ENCODE measurements around the gene PIAS2.

DNA sequence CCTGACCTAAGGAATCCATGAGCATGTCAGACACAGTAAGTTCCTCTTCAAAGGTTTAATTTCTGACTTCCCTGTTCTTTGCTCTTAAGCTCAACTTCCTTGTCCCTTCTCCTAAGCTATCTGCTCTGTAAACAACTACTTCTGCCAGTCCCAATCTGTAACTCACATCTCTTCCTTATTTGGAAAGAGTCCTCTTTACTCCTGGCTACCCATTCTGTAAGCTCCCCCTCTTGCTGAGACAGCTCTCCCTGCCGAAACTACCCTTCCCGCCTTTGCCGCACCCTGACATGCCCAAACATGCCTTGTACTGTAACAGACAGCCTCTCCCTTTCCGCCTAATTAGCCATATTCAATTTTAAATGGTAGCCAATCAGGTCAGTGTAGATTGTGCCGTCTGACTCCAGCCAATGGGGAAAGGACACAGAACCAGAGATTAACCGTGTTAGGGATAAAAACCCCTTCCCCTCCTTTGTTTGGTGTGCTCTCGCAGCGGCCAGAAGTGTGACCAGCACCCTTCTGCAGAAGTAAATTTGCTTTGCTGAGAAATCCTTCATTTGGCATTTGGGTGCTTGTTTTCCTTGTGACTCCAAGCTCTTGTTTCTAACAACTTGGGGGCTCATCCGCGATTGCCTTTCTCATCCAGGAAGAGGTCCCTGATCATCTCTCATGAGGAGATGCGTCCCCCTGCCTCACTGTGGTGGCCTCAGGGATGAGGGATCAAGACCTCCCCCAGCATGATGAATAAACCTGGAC is 49.0 kb downstream of the PIAS2 start:
- TF ChIP-seq, protein P1, sequence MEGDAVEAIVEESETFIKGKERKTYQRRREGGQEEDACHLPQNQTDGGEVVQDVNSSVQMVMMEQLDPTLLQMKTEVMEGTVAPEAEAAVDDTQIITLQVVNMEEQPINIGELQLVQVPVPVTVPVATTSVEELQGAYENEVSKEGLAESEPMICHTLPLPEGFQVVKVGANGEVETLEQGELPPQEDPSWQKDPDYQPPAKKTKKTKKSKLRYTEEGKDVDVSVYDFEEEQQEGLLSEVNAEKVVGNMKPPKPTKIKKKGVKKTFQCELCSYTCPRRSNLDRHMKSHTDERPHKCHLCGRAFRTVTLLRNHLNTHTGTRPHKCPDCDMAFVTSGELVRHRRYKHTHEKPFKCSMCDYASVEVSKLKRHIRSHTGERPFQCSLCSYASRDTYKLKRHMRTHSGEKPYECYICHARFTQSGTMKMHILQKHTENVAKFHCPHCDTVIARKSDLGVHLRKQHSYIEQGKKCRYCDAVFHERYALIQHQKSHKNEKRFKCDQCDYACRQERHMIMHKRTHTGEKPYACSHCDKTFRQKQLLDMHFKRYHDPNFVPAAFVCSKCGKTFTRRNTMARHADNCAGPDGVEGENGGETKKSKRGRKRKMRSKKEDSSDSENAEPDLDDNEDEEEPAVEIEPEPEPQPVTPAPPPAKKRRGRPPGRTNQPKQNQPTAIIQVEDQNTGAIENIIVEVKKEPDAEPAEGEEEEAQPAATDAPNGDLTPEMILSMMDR (conservative IDR thresholded peaks at IDR 0.05; ENCODE audit: low read depth in 2 of 2) = no peak
- TF ChIP-seq, protein P2, sequence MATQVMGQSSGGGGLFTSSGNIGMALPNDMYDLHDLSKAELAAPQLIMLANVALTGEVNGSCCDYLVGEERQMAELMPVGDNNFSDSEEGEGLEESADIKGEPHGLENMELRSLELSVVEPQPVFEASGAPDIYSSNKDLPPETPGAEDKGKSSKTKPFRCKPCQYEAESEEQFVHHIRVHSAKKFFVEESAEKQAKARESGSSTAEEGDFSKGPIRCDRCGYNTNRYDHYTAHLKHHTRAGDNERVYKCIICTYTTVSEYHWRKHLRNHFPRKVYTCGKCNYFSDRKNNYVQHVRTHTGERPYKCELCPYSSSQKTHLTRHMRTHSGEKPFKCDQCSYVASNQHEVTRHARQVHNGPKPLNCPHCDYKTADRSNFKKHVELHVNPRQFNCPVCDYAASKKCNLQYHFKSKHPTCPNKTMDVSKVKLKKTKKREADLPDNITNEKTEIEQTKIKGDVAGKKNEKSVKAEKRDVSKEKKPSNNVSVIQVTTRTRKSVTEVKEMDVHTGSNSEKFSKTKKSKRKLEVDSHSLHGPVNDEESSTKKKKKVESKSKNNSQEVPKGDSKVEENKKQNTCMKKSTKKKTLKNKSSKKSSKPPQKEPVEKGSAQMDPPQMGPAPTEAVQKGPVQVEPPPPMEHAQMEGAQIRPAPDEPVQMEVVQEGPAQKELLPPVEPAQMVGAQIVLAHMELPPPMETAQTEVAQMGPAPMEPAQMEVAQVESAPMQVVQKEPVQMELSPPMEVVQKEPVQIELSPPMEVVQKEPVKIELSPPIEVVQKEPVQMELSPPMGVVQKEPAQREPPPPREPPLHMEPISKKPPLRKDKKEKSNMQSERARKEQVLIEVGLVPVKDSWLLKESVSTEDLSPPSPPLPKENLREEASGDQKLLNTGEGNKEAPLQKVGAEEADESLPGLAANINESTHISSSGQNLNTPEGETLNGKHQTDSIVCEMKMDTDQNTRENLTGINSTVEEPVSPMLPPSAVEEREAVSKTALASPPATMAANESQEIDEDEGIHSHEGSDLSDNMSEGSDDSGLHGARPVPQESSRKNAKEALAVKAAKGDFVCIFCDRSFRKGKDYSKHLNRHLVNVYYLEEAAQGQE (IDR thresholded peaks at IDR 0.05; ENCODE audit: unreplicated experiment) = no peak
- no peak for TF ChIP-seq JUNB (IDR thresholded peaks at IDR 0.05; ENCODE audit: unreplicated experiment)
- no peak for TF ChIP-seq EZH2 (IDR thresholded peaks at IDR 0.05; ENCODE audit: low read depth, unreplicated experiment)
- TF ChIP-seq POLR2AphosphoS5 (IDR thresholded peaks at IDR 0.05; ENCODE audit: low read depth) = no peak
- TF ChIP-seq NANOG (IDR thresholded peaks at IDR 0.05; ENCODE audit: borderline replicate concordance) = no peak
- TF ChIP-seq EZH2phosphoT487 (IDR thresholded peaks at IDR 0.05; ENCODE audit: unreplicated experiment) = no peak
- TF ChIP-seq, protein P3, sequence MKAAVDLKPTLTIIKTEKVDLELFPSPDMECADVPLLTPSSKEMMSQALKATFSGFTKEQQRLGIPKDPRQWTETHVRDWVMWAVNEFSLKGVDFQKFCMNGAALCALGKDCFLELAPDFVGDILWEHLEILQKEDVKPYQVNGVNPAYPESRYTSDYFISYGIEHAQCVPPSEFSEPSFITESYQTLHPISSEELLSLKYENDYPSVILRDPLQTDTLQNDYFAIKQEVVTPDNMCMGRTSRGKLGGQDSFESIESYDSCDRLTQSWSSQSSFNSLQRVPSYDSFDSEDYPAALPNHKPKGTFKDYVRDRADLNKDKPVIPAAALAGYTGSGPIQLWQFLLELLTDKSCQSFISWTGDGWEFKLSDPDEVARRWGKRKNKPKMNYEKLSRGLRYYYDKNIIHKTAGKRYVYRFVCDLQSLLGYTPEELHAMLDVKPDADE (IDR thresholded peaks at IDR 0.05) = no peak
